Parathyroid adenoma (tissue), 2 donors: ENCODE results near the gene TFB1M.

Experiments used
- H2AFZ ChIP-seq: fragments of 300-600 bp; sonication (generic); one replicate; pipeline ENCODE4 v1.7.0; 2017; ENCODE audit warnings: antibody characterized with exemption, mild to moderate bottlenecking
- H3K27ac ChIP-seq: fragments of 300-600 bp; sonication (generic); one replicate; pipeline ENCODE4 v1.7.0; 2017
- H3K27me3 ChIP-seq: fragments of 300-600 bp; sonication (generic); one replicate; pipeline ENCODE4 v1.7.0; 2017; ENCODE audit warnings: low read length; ENCODE audit not compliant: control insufficient read depth, insufficient read depth
- H3K36me3 ChIP-seq: fragments of 300-600 bp; sonication (generic); one replicate; pipeline ENCODE4 v1.7.0; 2017; ENCODE audit warnings: low read length; ENCODE audit not compliant: control insufficient read depth, insufficient read depth
- H3K4me1 ChIP-seq: fragments of 300-600 bp; sonication (generic); one replicate; pipeline ENCODE4 v1.7.0; 2017; ENCODE audit warnings: control low read depth
- H3K4me2 ChIP-seq: fragments of 300-600 bp; sonication (generic); one replicate; pipeline ENCODE4 v1.7.0; 2017; ENCODE audit warnings: low read length
- H3K4me3 ChIP-seq: fragments of 300-600 bp; sonication (generic); one replicate; pipeline ENCODE4 v1.7.0; 2017; ENCODE audit warnings: low read depth, low read length
- H3K79me2 ChIP-seq: fragments of 300-600 bp; sonication (generic); one replicate; pipeline ENCODE4 v1.7.0; 2017; ENCODE audit warnings: control low read depth
- H3K9ac ChIP-seq: fragments of 300-600 bp; sonication (generic); one replicate; pipeline ENCODE4 v1.7.0; 2017; ENCODE audit warnings: mild to moderate bottlenecking
- H3K9me3 ChIP-seq: fragments of 300-600 bp; sonication (generic); one replicate; pipeline ENCODE4 v1.7.0; 2017; ENCODE audit warnings: low read length; ENCODE audit not compliant: control insufficient read depth
- CTCF ChIP-seq: fragments of 300-600 bp; sonication (generic); IDR thresholded peaks from one replicate; pipeline ENCODE4 v1.7.0; 2017; ENCODE audit warnings: antibody characterized with exemption, mild to moderate bottlenecking
- donor health status: primary hyperparathyroidism.

The TFB1M gene

GRCh38 chr6:155263373-155264063 lies 50.8 kb downstream of the TFB1M start, which contains the start of gene CLDN20:
Gene CLDN20 (plus strand): TSS chr6:155264013. CDS start chr6:155275720, 11,707 bp downstream.
- H3K27me3 ChIP-seq = no peaks in the 10 kb centered on the region
- TF ChIP-seq CTCF = no peak
- H2AFZ ChIP-seq = no peak within 1 kb of the TSS
- no peaks in the 10 kb centered on the region for H3K9me3 ChIP-seq
- no peak within 1 kb of the TSS for H3K4me2 ChIP-seq
- no peak within 1 kb of the TSS for H3K27ac ChIP-seq
- no peaks in the 10 kb centered on the region for H3K79me2 ChIP-seq
- H3K4me1 ChIP-seq = no peaks in the 10 kb centered on the region
- no peak within 1 kb of the TSS for H3K9ac ChIP-seq
- no peaks in the 10 kb centered on the region for H3K36me3 ChIP-seq
- no peak within 1 kb of the TSS for H3K4me3 ChIP-seq

DNA sequence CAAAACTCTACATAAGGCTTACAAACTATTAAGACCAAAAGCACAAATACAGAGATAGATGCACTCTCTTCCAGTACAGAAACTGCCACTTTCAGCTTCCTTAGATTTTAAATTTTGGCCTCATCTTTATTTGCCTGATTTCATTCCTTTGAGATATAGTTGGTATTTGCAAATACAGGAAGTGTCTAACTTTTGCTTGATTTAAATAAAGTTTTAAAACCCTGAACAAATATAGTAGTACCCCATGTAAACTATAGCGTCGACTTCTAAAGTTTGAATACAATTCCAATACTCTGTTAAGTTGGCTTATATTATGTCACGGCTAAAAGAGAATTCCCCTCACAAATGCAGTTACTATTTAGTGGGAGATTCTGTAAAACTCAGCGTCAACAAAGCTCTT lies 51.6 kb downstream of the TFB1M start:
- Histone ChIP-seq H3K9ac (no peak overlapping the region), H3K4me1 (no peaks in the 10 kb centered on the region), H3K4me2 (no peak overlapping the region), H3K27me3 (no peaks in the 10 kb centered on the region), H3K79me2 (no peaks in the 10 kb centered on the region), H3K9me3 (no peaks in the 10 kb centered on the region), H3K27ac (no peak overlapping the region), H2AFZ (no peak overlapping the region), H3K36me3 (no peaks in the 10 kb centered on the region), H3K4me3 (no peak overlapping the region)
- TF ChIP-seq CTCF = no peak

GRCh38 chr6:155261111-155261900 lies 53.0 kb downstream of the TFB1M start:
- Histone ChIP-seq H3K4me2 (no peak overlapping the region), H3K36me3 (no peaks in the 10 kb centered on the region), H3K27me3 (no peaks in the 10 kb centered on the region), H2AFZ (no peak overlapping the region), H3K4me3 (no peak overlapping the region), H3K27ac (no peak overlapping the region), H3K9ac (no peak overlapping the region), H3K4me1 (no peaks in the 10 kb centered on the region), H3K79me2 (no peaks in the 10 kb centered on the region), H3K9me3 (no peaks in the 10 kb centered on the region)
- no peak for TF ChIP-seq CTCF

DNA sequence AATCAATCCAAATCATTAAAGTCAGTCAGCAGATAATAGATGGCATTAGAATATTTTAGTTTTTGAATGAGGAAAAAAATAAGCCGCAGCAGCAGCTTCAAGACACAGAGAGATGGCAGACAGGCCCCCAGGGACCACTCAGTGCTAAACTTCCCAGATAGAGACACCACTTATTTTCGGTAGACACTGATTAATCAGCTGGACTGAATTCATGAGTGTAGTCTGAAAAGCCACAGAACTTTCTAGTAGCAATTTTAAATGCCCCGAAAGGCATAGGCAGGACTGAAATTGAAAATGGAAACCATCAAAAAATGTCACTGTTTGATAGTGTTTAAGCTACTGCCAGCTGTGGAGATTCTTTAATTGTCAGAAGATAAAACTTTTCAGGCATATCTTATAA lies 53.6 kb downstream of the TFB1M start:
- Histone ChIP-seq H3K79me2 (no peaks in the 10 kb centered on the region), H3K9ac (no peak overlapping the region), H3K9me3 (no peaks in the 10 kb centered on the region), H3K4me1 (no peaks in the 10 kb centered on the region), H3K4me2 (no peak overlapping the region), H3K27me3 (no peaks in the 10 kb centered on the region), H3K36me3 (no peaks in the 10 kb centered on the region), H2AFZ (no peak overlapping the region), H3K4me3 (no peak overlapping the region), H3K27ac (no peak overlapping the region)
- TF ChIP-seq CTCF = no peak
